Epithelial cell of esophagus (primary cell): ENCODE data around the gene ATXN7.

Source experiments
- DNase-seq: peaks from one replicate; pipeline ENCODE4 v3.0.0; 2010; ENCODE audit warnings: low read depth
- H3K4me3 ChIP-seq: 2 replicates; pipeline ENCODE4 v1.5.1; 2011; ENCODE audit warnings: mild to moderate bottlenecking, low read length, control low read depth
- CTCF ChIP-seq: IDR thresholded peaks from 2 replicates; pipeline ENCODE4 v1.5.1; 2011; ENCODE audit warnings: low read depth, mild to moderate bottlenecking, low read length, control low read depth, inconsistent platforms; ENCODE audit not compliant: insufficient read depth; ENCODE audit errors: missing control alignments

The ATXN7 gene

GRCh38 chr3:63961891-63962290 lies 98.2 kb downstream of the ATXN7 start:
- no peak overlapping the region for H3K4me3 ChIP-seq
- DNase-seq, result peak; percentile 85
- peak; percentile 65 for TF ChIP-seq CTCF

GRCh38 chr3:63963496-63963895 lies 99.8 kb downstream of the ATXN7 start:
- no peak overlapping the region for H3K4me3 ChIP-seq
- TF ChIP-seq CTCF, result no peak
- DNase-seq, result no peak

GRCh38 chr3:63964681-63965485 lies 101.2 kb downstream of the ATXN7 start:
- no peak for DNase-seq
- no peak overlapping the region for H3K4me3 ChIP-seq
- TF ChIP-seq CTCF, result no peak

- no peak for DNase-seq
- TF ChIP-seq CTCF, result no peak
- H3K4me3 ChIP-seq, result no peak overlapping the region
These were observed 102.3 kb downstream of the ATXN7 start for GRCh38 chr3:63966007-63966406.

GRCh38 chr3:63966871-63967270 lies 103.2 kb downstream of the ATXN7 start:
- TF ChIP-seq CTCF, result no peak
- no peak overlapping the region for H3K4me3 ChIP-seq
- DNase-seq, result peak; percentile 54

GRCh38 chr3:63967675-63968611 lies 104.3 kb downstream of the ATXN7 start:
- no peak for TF ChIP-seq CTCF
- peak overlapping the region; percentile 6 for H3K4me3 ChIP-seq
- peak; percentile 35 for DNase-seq
